ENCODE results near the gene KHDRBS1.

The KHDRBS1 gene

GRCh38 chr1:32042330-32042729 is 28.7 kb downstream of the KHDRBS1 start:
- H3K36me3 ChIP-seq (ENCODE audit: control insufficient read depth, insufficient read depth, low read length) = peaks cover 53% of the 10 kb centered on the region

GRCh38 chr1:32044234-32044633 is 30.6 kb downstream of the KHDRBS1 start:
- Histone ChIP-seq H3K9me3 (ENCODE audit: control insufficient read depth, insufficient read depth, low read depth, low read length) (no peaks in the 10 kb centered on the region), H3K27me3 (ENCODE audit: control insufficient read depth, insufficient read depth, low read length) (no peaks in the 10 kb centered on the region), H3K4me1 (ENCODE audit: control insufficient read depth, insufficient read depth, low read length) (no peaks in the 10 kb centered on the region), H3K36me3 (ENCODE audit: control insufficient read depth, insufficient read depth, low read length) (peaks cover 53% of the 10 kb centered on the region), H3K9ac (ENCODE audit: low read length) (no peak overlapping the region), H3K4me3 (ENCODE audit: low read depth, low read length) (no peak overlapping the region), H3K27ac (ENCODE audit: low read depth, low read length) (no peak overlapping the region)

More at GRCh38 chr1:32042330-32042729, 28.7 kb downstream of the KHDRBS1 start:
- H3K4me3 ChIP-seq (ENCODE audit: low read depth, low read length) = no peak overlapping the region
- H3K9ac ChIP-seq (ENCODE audit: low read length) = no peak overlapping the region
- no peaks in the 10 kb centered on the region for H3K4me1 ChIP-seq (ENCODE audit: control insufficient read depth, insufficient read depth, low read length)
- no peaks in the 10 kb centered on the region for H3K9me3 ChIP-seq (ENCODE audit: control insufficient read depth, insufficient read depth, low read depth, low read length)
- no peaks in the 10 kb centered on the region for H3K27me3 ChIP-seq (ENCODE audit: control insufficient read depth, insufficient read depth, low read length)
- no peak overlapping the region for H3K27ac ChIP-seq (ENCODE audit: low read depth, low read length)

- no peak overlapping the region for H3K4me3 ChIP-seq (ENCODE audit: low read depth, low read length)
- no peaks in the 10 kb centered on the region for H3K27me3 ChIP-seq (ENCODE audit: control insufficient read depth, insufficient read depth, low read length)
- no peak overlapping the region for H3K9ac ChIP-seq (ENCODE audit: low read length)
- peaks cover 51% of the 10 kb centered on the region for H3K36me3 ChIP-seq (ENCODE audit: control insufficient read depth, insufficient read depth, low read length)
- H3K27ac ChIP-seq (ENCODE audit: low read depth, low read length) = no peak overlapping the region
- no peaks in the 10 kb centered on the region for H3K4me1 ChIP-seq (ENCODE audit: control insufficient read depth, insufficient read depth, low read length)
- H3K9me3 ChIP-seq (ENCODE audit: control insufficient read depth, insufficient read depth, low read depth, low read length) = no peaks in the 10 kb centered on the region
Observed at GRCh38 chr1:32045772-32046171, 32.1 kb downstream of the KHDRBS1 start.

- Histone ChIP-seq H3K27me3 (ENCODE audit: control insufficient read depth, insufficient read depth, low read length) (no peaks in the 10 kb centered on the region), H3K36me3 (ENCODE audit: control insufficient read depth, insufficient read depth, low read length) (peaks cover 60% of the 10 kb centered on the region), H3K9me3 (ENCODE audit: control insufficient read depth, insufficient read depth, low read depth, low read length) (no peaks in the 10 kb centered on the region), H3K9ac (ENCODE audit: low read length) (no peak overlapping the region), H3K27ac (ENCODE audit: low read depth, low read length) (no peak overlapping the region), H3K4me1 (ENCODE audit: control insufficient read depth, insufficient read depth, low read length) (no peaks in the 10 kb centered on the region), H3K4me3 (ENCODE audit: low read depth, low read length) (no peak overlapping the region)
Observed at GRCh38 chr1:32047701-32048100, 34.0 kb downstream of the KHDRBS1 start.

GRCh38 chr1:32048440-32048839 is 34.8 kb downstream of the KHDRBS1 start:
- H3K4me3 ChIP-seq (ENCODE audit: low read depth, low read length) = no peak overlapping the region

GRCh38 chr1:32051706-32052105 is 38.0 kb downstream of the KHDRBS1 start:
- Histone ChIP-seq H3K27ac (ENCODE audit: low read depth, low read length) (no peak overlapping the region), H3K4me1 (ENCODE audit: control insufficient read depth, insufficient read depth, low read length) (no peaks in the 10 kb centered on the region), H3K9me3 (ENCODE audit: control insufficient read depth, insufficient read depth, low read depth, low read length) (no peaks in the 10 kb centered on the region), H3K9ac (ENCODE audit: low read length) (no peak overlapping the region), H3K4me3 (ENCODE audit: low read depth, low read length) (no peak overlapping the region), H3K27me3 (ENCODE audit: control insufficient read depth, insufficient read depth, low read length) (no peaks in the 10 kb centered on the region), H3K36me3 (ENCODE audit: control insufficient read depth, insufficient read depth, low read length) (peaks cover 94% of the 10 kb centered on the region)

More at GRCh38 chr1:32048440-32048839, 34.8 kb downstream of the KHDRBS1 start:
- no peaks in the 10 kb centered on the region for H3K4me1 ChIP-seq (ENCODE audit: control insufficient read depth, insufficient read depth, low read length)
- peaks cover 68% of the 10 kb centered on the region for H3K36me3 ChIP-seq (ENCODE audit: control insufficient read depth, insufficient read depth, low read length)
- no peaks in the 10 kb centered on the region for H3K9me3 ChIP-seq (ENCODE audit: control insufficient read depth, insufficient read depth, low read depth, low read length)
- no peaks in the 10 kb centered on the region for H3K27me3 ChIP-seq (ENCODE audit: control insufficient read depth, insufficient read depth, low read length)
- H3K27ac ChIP-seq (ENCODE audit: low read depth, low read length) = no peak overlapping the region
- H3K9ac ChIP-seq (ENCODE audit: low read length) = no peak overlapping the region

GRCh38 chr1:32052887-32053286 is 39.2 kb downstream of the KHDRBS1 start:
- no peaks in the 10 kb centered on the region for H3K27me3 ChIP-seq (ENCODE audit: control insufficient read depth, insufficient read depth, low read length)
- no peak overlapping the region for H3K27ac ChIP-seq (ENCODE audit: low read depth, low read length)
- H3K36me3 ChIP-seq (ENCODE audit: control insufficient read depth, insufficient read depth, low read length) = peaks cover 90% of the 10 kb centered on the region
- no peaks in the 10 kb centered on the region for H3K4me1 ChIP-seq (ENCODE audit: control insufficient read depth, insufficient read depth, low read length)
- H3K4me3 ChIP-seq (ENCODE audit: low read depth, low read length) = no peak overlapping the region
- no peak overlapping the region for H3K9ac ChIP-seq (ENCODE audit: low read length)
- H3K9me3 ChIP-seq (ENCODE audit: control insufficient read depth, insufficient read depth, low read depth, low read length) = no peaks in the 10 kb centered on the region

GRCh38 chr1:32055416-32055815 is 41.7 kb downstream of the KHDRBS1 start:
- Histone ChIP-seq H3K36me3 (ENCODE audit: control insufficient read depth, insufficient read depth, low read length) (peaks cover 91% of the 10 kb centered on the region), H3K9ac (ENCODE audit: low read length) (no peak overlapping the region)

GRCh38 chr1:32056598-32056997 is 42.9 kb downstream of the KHDRBS1 start:
- Histone ChIP-seq H3K9me3 (ENCODE audit: control insufficient read depth, insufficient read depth, low read depth, low read length) (no peaks in the 10 kb centered on the region), H3K4me1 (ENCODE audit: control insufficient read depth, insufficient read depth, low read length) (peaks cover 13% of the 10 kb centered on the region), H3K27me3 (ENCODE audit: control insufficient read depth, insufficient read depth, low read length) (no peaks in the 10 kb centered on the region), H3K36me3 (ENCODE audit: control insufficient read depth, insufficient read depth, low read length) (peaks cover 93% of the 10 kb centered on the region), H3K27ac (ENCODE audit: low read depth, low read length) (no peak overlapping the region), H3K9ac (ENCODE audit: low read length) (no peak overlapping the region), H3K4me3 (ENCODE audit: low read depth, low read length) (no peak overlapping the region)

More at GRCh38 chr1:32055416-32055815, 41.7 kb downstream of the KHDRBS1 start:
- Histone ChIP-seq H3K4me3 (ENCODE audit: low read depth, low read length) (no peak overlapping the region), H3K4me1 (ENCODE audit: control insufficient read depth, insufficient read depth, low read length) (peaks cover 3% of the 10 kb centered on the region; the same call in 1 of the 2 replicates), H3K27ac (ENCODE audit: low read depth, low read length) (no peak overlapping the region), H3K9me3 (ENCODE audit: control insufficient read depth, insufficient read depth, low read depth, low read length) (no peaks in the 10 kb centered on the region), H3K27me3 (ENCODE audit: control insufficient read depth, insufficient read depth, low read length) (no peaks in the 10 kb centered on the region)

GRCh38 chr1:32060914-32061313 is 47.2 kb downstream of the KHDRBS1 start:
- Histone ChIP-seq H3K4me1 (ENCODE audit: control insufficient read depth, insufficient read depth, low read length) (peaks cover 30% of the 10 kb centered on the region), H3K4me3 (ENCODE audit: low read depth, low read length) (no peak overlapping the region), H3K27me3 (ENCODE audit: control insufficient read depth, insufficient read depth, low read length) (no peaks in the 10 kb centered on the region), H3K36me3 (ENCODE audit: control insufficient read depth, insufficient read depth, low read length) (peaks cover 67% of the 10 kb centered on the region), H3K9ac (ENCODE audit: low read length) (no peak overlapping the region), H3K9me3 (ENCODE audit: control insufficient read depth, insufficient read depth, low read depth, low read length) (no peaks in the 10 kb centered on the region), H3K27ac (ENCODE audit: low read depth, low read length) (no peak overlapping the region)

- no peaks in the 10 kb centered on the region for H3K9me3 ChIP-seq (ENCODE audit: control insufficient read depth, insufficient read depth, low read depth, low read length)
- peaks cover 52% of the 10 kb centered on the region for H3K36me3 ChIP-seq (ENCODE audit: control insufficient read depth, insufficient read depth, low read length)
- H3K4me1 ChIP-seq (ENCODE audit: control insufficient read depth, insufficient read depth, low read length) = peaks cover 30% of the 10 kb centered on the region
- H3K9ac ChIP-seq (ENCODE audit: low read length) = peak overlapping the region; percentile 28
- peak overlapping the region; percentile 21; the same call in 1 of the 2 replicates for H3K4me3 ChIP-seq (ENCODE audit: low read depth, low read length)
- peak overlapping the region; percentile 10; the same call in 1 of the 2 replicates for H3K27ac ChIP-seq (ENCODE audit: low read depth, low read length)
- no peaks in the 10 kb centered on the region for H3K27me3 ChIP-seq (ENCODE audit: control insufficient read depth, insufficient read depth, low read length)
Observed at GRCh38 chr1:32062867-32063230, 49.2 kb downstream of the KHDRBS1 start.

GRCh38 chr1:32063261-32063681 is 49.6 kb downstream of the KHDRBS1 start:
- no peaks in the 10 kb centered on the region for H3K27me3 ChIP-seq (ENCODE audit: control insufficient read depth, insufficient read depth, low read length)
- H3K36me3 ChIP-seq (ENCODE audit: control insufficient read depth, insufficient read depth, low read length) = peaks cover 48% of the 10 kb centered on the region
- H3K27ac ChIP-seq (ENCODE audit: low read depth, low read length) = no peak overlapping the region
- H3K9ac ChIP-seq (ENCODE audit: low read length) = no peak overlapping the region
- no peak overlapping the region for H3K4me3 ChIP-seq (ENCODE audit: low read depth, low read length)
- H3K4me1 ChIP-seq (ENCODE audit: control insufficient read depth, insufficient read depth, low read length) = peaks cover 30% of the 10 kb centered on the region
- no peaks in the 10 kb centered on the region for H3K9me3 ChIP-seq (ENCODE audit: control insufficient read depth, insufficient read depth, low read depth, low read length)
